HG02588 (cell line): ENCODE results near the gene ACAD8.
A peak's percentile ranks its signal among the peaks of the same experiment; 100 is the strongest.
"Not testable (repeated sequence)": the region's sequence is repeated elsewhere in the genome, so short reads cannot be mapped to it uniquely, and the experiment has no call there.

Source experiments
- ATAC-seq: cut with Tn5 transposase; IDR thresholded peaks from one replicate; pipeline ENCODE4 v1.9.1; 2021; ENCODE audit warnings: mild to moderate bottlenecking, moderate library complexity; ENCODE audit not compliant: unreplicated experiment

The ACAD8 gene

GRCh38 chr11:134238956-134239355 is 14.4 kb upstream of the ACAD8 start:
- no peak for ATAC-seq

GRCh38 chr11:134240592-134240991 is 12.8 kb upstream of the ACAD8 start:
- ATAC-seq = no peak

- ATAC-seq = no peak
Observed at GRCh38 chr11:134242376-134242775, 11.0 kb upstream of the ACAD8 start.

GRCh38 chr11:134243913-134244312 is 9.5 kb upstream of the ACAD8 start:
- ATAC-seq = no peak

DNA sequence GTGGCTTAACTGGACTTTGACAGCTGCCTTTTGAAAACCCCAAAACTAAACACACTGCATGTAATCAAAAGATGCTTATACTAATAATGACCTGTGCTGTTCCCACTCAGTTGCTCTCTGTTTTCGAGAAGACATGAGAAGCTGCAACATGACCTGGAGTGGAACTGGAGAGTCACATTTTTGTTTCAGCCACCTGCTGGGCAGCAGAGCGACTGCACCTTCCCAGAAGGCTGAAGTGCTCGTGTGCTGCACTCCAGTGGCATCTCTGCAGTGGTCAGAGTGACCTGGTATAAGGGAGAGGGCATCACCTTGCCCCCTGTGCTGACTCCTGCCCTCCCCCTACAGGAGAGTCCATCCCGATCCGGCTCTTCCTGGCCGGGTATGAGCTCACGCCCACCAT is 8.8 kb upstream of the ACAD8 start:
- ATAC-seq = peak; percentile 74

DNA sequence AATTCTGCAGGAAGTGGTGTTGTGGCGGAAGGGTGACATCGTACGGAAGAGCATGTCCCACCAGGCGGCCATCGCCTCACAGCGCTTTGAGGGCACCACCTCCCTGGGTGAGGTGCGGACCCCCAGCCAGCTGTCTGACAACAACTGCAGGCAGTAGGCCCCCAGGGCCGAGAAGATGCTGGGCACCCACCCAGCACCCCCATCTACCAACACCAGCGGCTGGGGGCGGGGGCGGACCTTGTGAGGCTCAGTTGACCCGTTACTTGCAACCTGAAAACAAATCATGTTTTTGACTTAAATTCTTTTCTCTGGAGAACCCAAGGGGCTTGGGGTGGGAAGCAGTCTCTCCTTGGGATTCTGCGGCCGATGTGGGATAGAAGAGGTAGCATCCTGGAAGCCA is 7.9 kb upstream of the ACAD8 start:
- no peak for ATAC-seq

- no peak for ATAC-seq
Observed at GRCh38 chr11:134246100-134246499, 7.3 kb upstream of the ACAD8 start.

DNA sequence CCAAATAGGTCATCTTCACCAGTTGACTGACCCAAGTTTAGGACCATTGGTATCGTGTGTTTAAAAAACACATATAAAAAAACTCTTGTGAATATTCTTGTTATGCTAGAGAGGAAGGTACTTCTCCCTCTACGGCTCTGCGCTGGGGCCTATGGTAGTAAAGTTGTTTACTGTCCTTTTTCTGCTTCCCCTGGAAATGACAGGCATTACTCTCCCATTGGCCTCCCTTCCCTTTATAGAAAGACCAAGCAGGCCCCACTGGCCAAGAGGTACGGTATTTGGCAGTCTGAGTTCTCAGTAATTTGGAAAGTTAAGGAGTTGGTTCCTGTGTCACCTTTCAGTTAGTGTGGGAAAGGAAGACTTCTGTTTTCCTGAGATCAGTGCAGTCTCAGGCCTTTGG is 6.7 kb upstream of the ACAD8 start:
- ATAC-seq = no peak

DNA sequence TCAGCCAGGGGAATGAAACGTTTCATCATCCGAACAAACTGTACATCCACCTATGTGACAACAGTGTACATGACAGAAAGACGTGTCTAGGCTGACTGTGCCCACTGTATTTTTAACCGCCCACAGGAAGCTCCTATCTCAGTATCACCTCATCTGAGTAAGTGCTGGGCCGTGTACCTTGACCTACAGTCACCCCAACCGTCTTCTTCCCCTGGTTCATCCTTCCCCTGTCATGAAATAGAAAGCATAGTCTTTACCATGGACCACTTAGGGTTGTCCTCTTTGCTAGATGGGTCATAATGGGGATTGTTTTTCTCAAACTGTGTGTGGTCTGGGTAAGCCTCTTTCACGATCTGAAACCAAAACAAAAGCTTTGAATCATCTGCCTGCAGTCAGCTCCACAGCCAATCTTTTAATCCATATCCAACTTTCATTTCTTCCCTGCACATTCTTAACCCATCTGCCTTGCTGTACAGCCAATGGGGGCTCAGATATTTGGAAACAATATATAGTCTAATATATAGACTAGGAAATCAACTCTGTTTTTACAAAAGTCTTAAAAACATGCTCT is 4.4 kb upstream of the ACAD8 start:
- ATAC-seq = no peak

- ATAC-seq = no peak
Observed at GRCh38 chr11:134250246-134250645, 3.1 kb upstream of the ACAD8 start.

- ATAC-seq = no peak
Observed at GRCh38 chr11:134250675-134251074, 2.7 kb upstream of the ACAD8 start.

GRCh38 chr11:134252346-134253187 is 801 bp upstream of the ACAD8 start:
- ATAC-seq = peak; percentile 24

GRCh38 chr11:134254433-134255183 is 1.2 kb downstream of the ACAD8 start:
- no peak for ATAC-seq

GRCh38 chr11:134255184-134255561 is 1.8 kb downstream of the ACAD8 start:
- not testable (repeated sequence) for ATAC-seq

DNA sequence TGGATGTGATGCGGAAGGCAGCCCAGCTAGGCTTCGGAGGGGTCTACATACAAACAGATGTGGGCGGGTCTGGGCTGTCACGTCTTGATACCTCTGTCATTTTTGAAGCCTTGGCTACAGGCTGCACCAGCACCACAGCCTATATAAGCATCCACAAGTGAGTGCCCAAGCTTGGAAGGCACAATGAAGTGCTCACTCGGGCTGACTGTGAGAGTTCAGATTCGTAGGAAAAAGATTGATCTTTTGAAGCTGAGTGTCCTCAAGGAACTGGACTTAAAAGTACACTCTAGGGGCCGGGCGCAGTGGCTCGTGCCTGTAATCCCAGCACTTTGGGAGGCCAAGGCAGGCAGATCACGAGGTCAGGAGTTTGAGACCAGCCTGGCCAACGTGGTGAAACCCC is 3.7 kb downstream of the ACAD8 start:
- ATAC-seq = no peak

- ATAC-seq = no peak
Observed at GRCh38 chr11:134258577-134258976, 5.2 kb downstream of the ACAD8 start.

- ATAC-seq = no peak
Observed at GRCh38 chr11:134260503-134260902, 7.1 kb downstream of the ACAD8 start.

- ATAC-seq = no peak
Observed at GRCh38 chr11:134260983-134261382, 7.6 kb downstream of the ACAD8 start.

DNA sequence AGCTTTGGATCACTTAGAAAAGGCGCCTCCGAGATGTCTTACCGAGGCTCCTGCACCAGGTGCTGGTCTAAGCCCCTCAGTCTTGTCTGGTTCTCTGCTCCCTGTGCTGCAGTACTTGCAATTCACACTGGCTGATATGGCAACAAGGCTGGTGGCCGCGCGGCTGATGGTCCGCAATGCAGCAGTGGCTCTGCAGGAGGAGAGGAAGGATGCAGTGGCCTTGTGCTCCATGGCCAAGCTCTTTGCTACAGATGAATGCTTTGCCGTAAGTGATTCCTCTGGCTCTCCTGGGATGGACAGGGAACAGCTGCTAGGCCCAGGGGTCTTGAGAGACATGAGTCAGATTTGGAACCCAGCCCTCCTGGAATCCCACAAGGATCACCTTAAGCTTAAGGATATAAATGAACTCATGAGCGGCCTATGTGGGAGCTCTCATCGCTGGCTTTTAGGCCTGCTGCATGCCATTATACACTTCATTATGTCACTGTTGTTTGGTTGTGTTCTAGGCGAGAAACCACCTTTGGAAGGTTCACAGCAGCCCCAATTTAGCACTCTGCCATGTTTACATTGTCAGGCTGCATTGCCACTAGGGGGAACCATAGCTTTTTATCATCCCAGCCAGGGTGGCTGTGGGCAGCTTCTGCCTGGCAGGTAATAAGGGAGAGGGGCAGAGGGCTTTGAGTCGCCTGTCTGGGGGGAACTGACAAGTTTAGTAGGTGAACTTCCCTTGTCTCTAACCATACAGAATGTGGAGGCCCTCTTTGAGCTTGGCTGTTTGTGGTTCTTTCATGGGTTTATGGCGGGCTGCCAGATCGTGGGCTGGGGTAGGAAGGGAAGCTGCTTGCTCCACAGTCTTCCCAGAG is 8.5 kb downstream of the ACAD8 start:
- no peak for ATAC-seq

DNA sequence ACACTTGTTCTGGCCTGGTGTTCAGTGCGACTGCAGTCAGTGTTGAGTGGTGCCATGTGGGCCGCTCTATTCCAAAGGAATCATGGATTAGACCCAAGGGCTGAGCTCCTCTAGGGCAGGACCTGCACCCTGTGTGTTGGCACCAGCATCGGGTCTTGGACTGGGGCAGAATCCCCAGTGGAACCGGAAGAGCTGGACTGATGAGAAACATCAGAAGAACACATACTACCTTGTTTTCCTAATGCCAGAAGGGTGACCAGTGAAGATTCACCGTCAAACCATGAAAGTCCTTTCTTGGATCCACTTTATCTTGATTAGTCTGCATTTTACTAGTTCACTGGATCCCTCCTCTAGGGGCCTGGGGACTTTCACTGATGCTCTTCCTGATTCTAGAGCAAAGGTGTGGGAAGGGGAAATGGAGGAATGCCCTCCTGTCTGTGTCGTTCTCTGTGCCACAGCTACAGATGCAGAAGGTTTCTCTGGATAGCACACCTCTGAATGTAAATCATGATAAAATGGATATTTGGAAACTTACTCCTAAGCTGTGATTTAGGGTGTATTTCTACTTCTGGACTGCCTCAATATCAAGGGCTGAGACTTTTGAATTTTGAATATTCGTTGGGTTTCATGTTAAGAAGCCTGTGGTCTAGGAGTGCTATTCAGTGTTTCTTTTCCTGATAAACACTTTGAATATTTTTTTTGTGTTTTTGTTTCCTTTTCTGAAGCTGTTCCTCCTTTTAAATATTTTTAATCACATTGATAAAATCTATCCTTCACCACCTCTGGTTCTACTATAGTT is 11.8 kb downstream of the ACAD8 start:
- no peak for ATAC-seq
